GM19023 (cell line): Measurements from ENCODE around the gene AKT2.

Source experiments
- ATAC-seq: cut with Tn5 transposase; IDR thresholded peaks from one replicate; pipeline ENCODE4 v1.9.1; 2021; ENCODE audit warnings: mild to moderate bottlenecking, moderate library complexity; ENCODE audit not compliant: unreplicated experiment

Gene AKT2

DNA sequence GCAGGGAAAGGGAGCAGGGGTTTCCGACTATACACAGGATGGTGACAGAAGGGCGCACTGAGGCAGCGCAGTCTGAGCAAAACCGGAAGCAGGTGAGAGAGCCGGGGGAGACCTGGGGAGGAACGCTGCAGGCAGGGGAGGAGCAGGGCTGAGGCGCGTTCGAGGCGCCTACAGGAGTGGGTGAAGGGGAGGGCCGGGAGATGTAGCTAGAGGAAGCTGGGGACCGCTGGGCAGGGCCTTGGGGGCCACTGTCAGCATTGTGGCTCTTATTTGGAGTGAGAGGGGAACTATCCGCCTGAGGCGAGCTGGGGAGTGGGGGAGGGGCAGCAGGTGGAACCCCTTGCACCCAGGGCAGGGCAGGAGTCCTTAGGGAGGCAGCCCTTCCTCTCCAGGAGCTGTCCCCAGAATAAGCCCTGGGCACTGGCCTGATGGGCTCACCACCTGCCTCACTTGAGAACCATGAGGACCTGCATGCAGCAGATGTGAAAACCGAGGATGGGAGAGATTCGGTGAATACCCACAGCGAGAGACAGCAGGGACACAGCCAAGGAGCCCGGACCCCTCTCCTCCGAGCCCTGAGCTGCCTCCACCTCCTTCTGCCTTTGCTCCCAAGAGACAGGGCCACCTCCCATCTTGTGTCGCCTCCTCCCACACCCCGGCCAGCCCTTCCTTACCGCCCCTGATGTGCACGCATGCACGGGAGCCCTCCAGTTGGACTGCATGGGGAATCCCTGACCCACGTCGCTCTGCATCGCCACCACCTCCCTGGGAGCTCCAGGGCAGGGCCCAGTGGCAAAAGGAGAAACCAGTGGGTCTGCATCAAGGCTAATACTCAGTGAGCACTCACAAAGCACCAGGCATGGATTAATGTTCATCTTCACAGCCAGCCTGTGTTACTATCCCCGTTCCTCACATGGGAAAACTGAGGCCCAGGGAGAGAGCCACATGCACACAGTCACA lies 10.3 kb downstream of the AKT2 start:
- no peak for ATAC-seq

DNA sequence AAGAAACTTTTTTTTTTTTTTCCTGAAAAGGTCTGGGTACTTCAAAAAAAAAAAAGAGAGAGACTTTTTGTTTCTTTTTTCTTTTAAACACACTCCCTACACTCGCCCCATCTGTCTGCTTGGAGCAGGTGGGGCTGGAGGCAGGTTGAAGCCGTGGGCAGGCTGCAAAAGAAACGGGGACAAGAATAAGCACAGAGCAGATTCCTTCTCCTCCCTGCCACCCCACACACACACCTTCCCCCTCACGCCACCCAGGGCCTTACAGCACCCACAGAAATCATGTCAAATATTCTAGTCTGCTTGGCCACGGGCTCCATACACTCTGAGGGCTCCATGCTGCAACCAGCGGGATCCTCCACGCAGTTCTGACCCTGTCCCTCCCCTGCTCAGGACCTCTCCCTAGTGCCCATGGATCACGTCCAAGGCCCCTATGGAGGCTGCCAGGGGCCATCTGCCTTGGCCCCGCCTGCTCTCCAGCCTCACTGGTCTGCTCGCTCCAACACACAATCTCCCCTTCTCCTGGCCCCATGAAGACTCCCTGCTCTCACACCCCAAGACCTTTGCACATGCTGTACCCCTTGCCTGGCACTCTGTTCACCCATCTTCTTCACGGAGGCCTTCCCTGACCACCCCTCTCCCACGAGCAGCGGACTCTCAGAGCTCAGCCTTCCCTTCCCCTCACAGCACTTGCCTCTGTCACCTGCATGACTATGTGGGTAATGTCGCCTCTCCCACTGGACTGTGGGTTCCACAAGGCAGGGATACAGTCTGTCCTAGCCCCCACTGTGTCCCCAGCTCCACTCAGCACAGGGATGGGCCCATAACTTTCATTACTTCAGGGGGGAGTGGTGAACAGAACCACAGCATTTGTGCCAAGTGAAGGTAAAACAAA lies 11.4 kb downstream of the AKT2 start:
- no peak for ATAC-seq

- no peak for ATAC-seq
These were observed 12.9 kb downstream of the AKT2 start for GRCh38 chr19:40272261-40272660.

DNA sequence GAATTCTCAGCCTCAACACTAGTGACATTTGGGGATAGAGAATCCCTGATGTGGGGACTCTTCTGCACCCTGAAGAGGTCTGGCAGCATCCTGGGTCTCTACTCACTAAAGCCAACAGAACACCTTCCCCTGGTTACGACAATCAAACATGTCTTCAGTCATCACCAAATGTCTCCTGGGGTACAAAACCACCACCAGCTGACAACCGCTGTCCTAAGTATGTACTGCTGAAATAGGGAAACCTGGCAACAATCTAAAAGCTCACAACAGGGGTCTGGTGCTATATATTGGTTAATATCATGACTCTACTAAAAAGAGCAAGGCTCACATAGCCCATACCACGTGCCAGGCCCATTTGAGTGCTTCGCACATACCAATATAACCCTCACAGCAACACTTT lies 13.4 kb downstream of the AKT2 start:
- ATAC-seq: no peak

GRCh38 chr19:40270362-40271089 lies 14.6 kb downstream of the AKT2 start:
- ATAC-seq: no peak

DNA sequence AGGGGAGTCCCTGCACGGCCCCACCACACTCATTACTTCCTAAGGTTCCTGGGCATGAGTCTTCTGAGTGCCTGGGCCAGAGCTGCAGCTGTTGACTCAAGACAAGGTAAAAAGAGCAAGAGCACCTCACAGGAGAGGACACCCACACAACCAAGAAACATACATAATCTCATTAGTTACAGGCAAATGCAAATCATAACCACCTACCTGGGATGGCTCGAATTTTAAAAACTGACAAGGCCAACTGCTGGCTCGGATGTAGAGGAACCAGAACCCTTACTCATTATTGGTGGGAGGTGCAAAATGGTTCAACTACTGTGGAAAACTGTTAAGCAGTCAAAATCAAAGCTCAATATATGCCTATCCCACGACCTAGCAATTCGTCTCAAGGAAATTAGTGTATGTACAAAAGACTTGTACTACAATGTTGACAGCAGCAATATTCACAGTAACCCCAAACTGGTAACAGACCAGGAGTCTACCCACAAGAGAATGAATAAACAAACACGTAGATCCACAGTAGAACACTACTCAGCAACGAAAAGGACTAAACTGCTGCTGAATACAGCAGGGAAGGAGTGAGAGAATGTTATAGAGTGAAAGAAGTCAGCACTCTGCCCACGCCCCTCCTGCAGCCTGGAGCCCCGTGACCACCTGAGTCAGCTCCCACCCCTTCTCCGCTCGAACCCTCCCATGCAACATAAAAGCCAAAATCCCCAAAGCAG lies 15.8 kb downstream of the AKT2 start:
- no peak for ATAC-seq

DNA sequence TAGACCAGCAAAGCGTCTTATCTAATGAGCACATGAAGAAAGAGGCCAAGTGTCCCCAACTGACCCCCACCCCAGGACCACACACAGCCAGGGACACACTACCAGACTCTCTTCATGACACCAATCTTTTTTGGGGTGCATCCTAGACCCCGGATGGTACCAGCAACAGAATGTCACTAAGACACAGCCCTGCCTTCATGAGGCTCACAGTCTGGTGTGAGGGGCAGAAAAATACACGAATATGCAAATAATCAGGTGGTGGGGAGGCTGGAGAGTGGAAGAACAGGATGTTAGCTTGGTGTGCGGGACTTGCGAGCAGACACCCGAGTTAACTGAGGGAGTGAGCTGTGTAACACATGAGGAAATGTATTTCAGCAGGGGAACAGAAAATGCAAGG lies 17.5 kb downstream of the AKT2 start:
- no peak for ATAC-seq

DNA sequence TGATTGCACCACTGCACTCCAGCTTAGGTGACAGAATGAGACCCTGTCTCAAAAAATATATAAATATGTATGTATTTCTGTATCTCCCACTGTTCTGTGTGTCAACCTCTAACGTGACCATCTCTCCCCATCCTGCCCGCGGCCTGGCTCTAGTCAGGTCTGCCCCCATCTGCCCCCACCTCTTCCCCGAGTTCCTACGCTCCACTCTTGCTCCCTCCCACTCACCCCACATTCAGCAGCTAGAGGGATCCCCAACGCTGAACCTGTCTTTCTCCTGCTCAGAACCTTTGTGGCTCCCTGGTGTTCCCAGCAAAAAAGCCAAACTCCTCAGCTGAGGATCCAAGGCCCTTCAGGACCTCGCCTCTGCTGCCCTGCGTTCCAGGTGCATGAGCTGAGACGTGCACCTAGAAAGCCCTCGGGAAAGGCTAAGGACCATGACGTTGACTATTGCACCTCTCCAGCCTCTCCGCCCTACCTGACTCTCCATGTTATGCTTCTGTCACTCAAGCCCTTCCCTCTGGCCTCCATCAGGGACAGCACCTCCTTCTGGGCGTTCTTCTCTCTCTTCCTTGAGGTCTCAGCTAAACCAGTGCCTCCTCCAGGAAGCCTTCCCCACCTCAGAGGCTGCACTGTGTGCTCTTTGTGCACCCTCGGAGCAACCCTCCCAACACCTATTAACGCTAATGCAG lies 18.1 kb downstream of the AKT2 start:
- ATAC-seq: no peak

DNA sequence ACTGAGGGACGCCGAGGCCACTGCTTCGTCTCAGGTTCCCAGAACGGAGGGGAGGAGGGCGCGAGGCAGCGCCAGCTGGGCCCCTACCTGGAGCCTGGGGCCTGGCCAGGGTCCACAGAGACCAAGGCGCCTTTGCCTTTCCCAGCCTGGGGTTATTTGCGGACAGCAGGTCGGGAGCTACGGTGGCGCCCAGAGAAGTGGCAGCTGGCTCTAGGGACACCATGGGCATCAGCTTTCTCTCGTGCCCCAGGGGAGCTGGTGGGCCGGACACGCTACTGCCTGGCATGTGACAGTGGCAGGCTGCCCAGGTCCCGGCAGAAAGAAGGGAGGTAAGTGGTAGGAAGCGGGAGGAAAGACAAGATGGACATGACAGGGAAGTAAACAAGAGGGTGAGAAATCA lies 19.0 kb downstream of the AKT2 start:
- ATAC-seq: no peak

GRCh38 chr19:40265763-40266099 lies 19.4 kb downstream of the AKT2 start:
- ATAC-seq: no peak

DNA sequence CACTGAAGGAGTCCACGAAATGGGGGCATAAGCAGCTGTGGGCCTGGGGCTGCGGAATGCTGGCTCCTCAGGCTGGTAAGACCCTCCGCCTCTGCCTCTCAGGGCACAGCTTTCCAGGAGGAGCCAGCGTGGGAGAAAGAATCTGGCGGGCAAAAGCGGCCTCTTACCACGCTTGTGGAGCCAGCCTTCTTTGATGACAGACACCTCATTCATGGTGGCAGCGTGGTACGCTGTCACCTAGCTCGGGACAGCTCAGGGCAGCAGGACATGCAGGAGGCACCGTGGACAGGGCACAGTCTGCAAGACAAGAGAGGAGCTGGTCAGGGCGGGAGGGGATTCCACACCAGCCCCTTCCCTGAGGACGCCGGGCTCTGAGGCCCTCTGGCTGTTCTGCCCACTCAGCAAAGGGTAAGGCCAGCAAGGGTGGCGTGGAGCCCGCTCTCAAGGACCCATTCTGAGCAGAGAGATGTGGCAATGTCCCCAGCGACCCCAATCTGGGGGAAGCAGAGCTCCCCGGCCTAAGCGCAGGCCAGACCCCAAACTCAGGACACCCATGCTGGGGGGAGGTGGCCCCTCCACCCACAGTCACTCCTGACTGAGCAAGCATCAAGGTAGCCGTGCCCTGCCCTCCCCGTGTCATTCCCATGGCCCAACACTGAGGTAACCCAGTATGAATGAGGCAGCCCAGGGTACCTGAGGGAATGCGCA lies 19.9 kb downstream of the AKT2 start:
- ATAC-seq: no peak

GRCh38 chr19:40264314-40265054 lies 20.7 kb downstream of the AKT2 start:
- no peak for ATAC-seq

GRCh38 chr19:40263440-40264313 lies 21.5 kb downstream of the AKT2 start:
- no peak for ATAC-seq

- ATAC-seq: no peak
These were observed 22.7 kb downstream of the AKT2 start for GRCh38 chr19:40262422-40262821.

GRCh38 chr19:40261631-40262030 lies 23.5 kb downstream of the AKT2 start:
- no peak for ATAC-seq

DNA sequence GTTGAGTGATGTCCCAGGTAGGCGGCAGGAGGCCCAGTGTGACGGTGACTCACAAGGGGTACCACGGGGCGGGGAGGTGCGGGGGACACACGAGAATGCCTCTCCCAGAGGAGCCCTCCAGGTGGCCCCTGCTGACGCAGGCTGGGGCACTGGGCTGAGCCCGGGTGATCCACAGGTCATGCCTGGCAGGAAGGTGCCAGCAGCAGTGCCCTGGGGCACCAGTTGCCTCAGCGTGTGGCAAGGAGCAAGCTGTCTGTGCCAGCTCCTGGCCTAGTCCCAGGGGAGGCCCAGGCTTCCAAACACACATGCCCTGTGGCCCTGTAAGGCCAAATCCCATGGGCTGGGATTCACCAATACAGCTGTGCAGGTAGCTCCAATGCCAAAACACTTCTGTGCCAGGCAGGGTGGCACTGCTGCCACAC lies 28.0 kb downstream of the AKT2 start:
- no peak for ATAC-seq

- ATAC-seq: no peak
These were observed 28.6 kb downstream of the AKT2 start for GRCh38 chr19:40256512-40256911.
